Islet of Langerhans (tissue), 1 donor: ENCODE data around the gene GALNT2.

ENCODE experiments used
- FAIRE-seq: peaks from one replicate; lab custom pipeline; 2011; peaks lifted over from hg19 to GRCh38; lab: Jason Lieb, UNC

Gene GALNT2

GRCh38 chr1:230091473-230092231 is 24.6 kb downstream of the GALNT2 start:
- no peak for FAIRE-seq

DNA sequence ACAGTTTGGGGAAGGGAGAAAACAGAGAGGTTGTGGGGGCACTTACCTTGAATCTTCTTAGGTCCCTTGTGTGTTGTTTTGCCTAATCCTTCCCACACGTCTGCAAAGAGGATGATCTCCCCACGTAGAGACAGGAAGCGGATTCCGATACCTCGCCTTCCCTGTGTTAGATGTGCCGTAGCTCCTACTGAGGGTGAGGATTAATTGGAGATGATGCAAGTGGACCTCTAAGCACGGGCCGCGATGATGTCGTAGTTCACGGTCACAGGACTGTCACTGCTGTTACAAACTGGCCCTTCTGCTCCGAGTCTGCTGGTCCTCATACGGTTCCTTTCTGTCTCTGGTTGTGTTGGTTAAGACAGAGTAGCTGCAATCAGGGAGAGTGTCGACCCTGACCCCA is 27.7 kb downstream of the GALNT2 start:
- FAIRE-seq: no peak

GRCh38 chr1:230095938-230096337 is 28.9 kb downstream of the GALNT2 start:
- FAIRE-seq: no peak

- no peak for FAIRE-seq
Measured at GRCh38 chr1:230097370-230097769, 30.3 kb downstream of the GALNT2 start.

DNA sequence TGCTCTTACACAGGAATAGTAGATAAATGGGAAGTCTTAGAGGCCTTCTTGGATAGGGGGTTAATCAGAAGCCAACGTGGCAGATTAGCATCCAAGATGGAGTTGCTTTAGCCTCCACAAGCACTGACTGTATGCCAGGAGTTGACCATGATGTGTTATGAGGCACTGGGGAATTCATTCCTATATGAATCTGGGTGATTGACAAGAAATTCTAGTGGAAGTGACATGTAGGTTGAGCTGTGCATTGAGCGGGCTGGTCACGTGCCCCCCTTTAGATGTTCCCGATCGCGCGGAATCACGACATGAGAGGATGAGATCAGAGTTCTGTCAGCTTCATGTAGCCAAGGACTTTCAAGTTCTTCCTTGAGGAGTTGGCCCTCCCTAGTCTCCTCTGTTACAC is 31.7 kb downstream of the GALNT2 start:
- no peak for FAIRE-seq

- no peak for FAIRE-seq
Measured at GRCh38 chr1:230099465-230099864, 32.4 kb downstream of the GALNT2 start.

GRCh38 chr1:230100932-230101331 is 33.9 kb downstream of the GALNT2 start:
- no peak for FAIRE-seq

DNA sequence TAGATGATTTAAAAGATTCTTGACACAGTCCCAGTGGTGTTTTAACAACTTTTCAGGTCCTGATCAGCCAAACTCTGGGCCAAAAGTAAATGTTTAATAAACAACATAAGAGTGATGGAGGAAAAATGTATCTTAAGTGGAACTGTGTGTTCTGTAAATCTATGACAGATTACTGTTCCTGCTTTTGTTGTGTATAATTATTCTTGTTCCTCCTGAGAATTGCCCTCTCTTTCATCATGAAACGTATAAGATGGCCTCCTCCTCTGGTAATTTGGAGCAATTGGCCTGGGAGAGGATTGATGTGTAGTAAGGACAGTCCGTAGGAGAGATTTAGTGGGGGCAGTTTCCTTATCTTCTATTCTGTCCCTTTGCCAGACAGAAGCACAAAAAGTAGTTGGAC is 34.5 kb downstream of the GALNT2 start:
- no peak for FAIRE-seq

DNA sequence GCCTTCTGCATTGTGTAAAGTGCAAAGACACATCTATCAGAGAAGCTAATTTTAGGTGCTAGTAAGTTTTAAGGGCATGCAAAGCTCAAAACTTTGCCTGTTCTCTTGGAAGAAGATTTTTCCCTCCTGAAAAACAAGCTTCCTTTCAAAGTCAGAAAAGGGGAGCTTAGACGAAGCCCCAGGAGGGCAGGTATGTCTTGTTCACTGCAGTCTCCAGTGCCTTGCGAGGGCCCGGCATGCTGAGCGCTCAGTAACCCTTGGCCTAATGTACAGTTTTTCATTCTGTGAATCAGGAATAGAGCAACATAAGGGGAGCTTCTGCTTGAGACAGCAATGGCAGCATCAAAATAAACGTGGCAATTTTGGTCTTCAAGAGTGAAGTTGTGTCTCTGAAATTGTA is 35.0 kb downstream of the GALNT2 start:
- FAIRE-seq: no peak

- no peak for FAIRE-seq
Measured at GRCh38 chr1:230102472-230102871, 35.4 kb downstream of the GALNT2 start.

DNA sequence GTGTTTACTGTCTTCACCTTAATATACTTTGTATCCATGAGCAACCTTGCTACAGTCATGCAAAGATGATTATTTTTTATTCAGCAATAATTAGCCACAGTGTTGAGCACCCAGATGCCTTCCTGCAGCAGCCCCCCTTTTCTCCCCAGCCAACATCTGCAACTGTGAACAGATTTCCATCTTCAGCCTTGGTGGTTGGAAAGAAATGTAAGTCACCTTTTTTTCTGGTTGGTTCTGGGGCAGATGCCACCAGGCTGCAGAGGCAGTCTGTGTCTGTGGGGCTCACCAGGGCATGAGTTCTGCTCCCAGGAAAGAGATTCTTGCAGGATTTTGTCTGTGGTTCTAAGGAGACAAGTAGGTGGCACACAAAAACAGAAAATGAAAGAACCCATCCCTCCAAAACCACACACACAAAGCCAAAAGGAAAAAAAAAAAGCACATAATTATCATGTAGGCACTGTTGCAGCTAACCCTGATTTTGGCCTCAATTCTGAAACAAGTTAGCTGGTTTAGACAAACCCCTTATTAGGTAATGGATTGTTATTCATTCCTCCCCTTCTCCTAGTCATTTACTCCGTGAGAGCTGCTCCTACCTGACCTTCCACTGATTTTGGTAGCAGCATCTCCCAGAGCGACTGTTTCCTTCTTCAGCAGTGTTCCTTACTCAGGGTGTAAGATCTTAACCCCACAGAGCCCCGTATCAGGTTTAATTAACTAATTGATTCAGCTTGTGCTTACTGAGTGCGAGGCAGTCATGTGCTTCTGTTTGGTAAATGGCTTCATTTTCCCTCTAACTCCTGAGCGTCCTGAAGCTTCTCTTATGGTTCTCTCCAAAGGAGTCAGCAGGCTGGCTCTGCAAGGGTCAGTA is 36.5 kb downstream of the GALNT2 start:
- no peak for FAIRE-seq

DNA sequence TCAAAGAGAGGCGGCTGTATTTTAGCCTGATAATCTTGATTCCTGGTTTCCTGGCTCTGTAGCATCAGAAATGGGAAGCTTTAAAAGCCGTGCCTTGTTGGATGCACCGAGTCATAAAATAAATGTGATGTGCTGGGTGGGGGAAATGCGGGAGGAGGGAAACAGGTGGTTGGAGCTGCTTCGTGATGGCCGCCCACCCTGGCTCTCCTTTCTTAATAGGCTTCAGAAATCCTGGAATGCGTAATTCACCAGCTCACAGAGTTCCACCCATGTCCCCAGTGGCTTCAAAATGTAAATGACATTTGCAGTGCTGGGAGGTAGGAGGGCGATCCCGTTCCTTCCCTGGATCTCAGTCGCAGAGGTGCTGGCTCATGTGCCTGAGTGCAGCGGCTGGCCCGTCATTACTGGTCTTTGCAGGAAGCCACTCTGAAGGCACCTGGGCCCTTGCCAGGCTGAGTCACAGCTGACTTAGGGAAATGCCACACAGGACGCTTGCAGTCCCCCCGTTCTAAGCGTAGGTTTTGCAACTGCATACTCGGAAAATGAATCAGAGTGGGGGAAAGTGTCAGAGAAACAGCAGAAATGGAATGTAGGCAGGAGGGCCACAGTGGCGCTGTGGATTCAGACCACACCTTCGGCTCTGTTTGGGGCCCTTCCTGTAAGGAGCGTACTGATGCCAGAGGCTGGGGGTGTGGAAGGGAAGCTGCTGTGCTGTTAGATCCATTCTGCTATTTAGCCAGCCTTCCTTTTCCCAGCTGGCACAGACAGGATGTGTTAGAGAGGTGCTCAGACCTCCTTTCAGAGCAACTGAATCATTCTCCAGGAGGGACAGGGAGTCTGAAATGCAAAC is 37.6 kb downstream of the GALNT2 start:
- FAIRE-seq: no peak

- FAIRE-seq: no peak
Measured at GRCh38 chr1:230105245-230105753, 38.3 kb downstream of the GALNT2 start.

- no peak for FAIRE-seq
Measured at GRCh38 chr1:230105754-230106625, 39.0 kb downstream of the GALNT2 start.

- FAIRE-seq: no peak
Measured at GRCh38 chr1:230107941-230108340, 40.9 kb downstream of the GALNT2 start.

DNA sequence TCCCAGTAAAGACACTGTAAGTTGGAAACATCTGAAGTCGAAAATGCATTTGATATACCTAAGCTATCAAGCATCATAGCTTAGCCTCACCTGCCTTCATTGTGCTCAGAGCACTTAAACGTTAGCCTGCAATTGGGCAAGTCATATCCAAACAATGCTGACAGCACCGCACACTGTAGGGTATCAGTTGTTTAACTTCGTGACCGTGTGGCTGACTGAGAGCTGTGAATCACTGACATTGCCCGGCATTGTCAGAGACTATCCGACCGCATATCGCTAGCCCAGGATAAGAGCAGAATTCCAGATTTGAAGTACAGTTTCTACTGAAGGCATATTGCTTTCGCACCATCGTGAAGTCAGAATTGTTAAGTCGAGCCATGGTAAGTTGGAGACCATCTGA is 41.5 kb downstream of the GALNT2 start:
- FAIRE-seq: no peak

DNA sequence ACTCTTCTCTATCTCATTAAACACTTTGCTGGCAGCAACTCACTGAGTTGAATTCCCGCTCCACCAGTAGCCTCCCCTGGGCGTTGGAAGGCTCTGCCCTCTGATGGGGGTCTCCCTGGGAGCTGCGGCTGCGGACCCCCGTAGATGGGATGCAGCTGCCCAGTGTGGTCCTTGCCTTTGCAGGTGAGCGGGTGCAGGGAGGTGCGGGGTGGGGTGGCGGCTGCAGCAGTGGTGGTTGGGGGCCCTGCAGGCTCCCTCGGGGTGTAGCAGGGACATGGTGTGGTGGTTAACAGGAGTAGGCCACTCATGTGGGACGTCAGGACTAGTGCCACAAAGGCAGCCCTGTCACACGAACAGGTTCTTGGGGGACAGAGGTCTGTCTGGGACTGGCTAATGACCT is 42.0 kb downstream of the GALNT2 start:
- FAIRE-seq: no peak

- no peak for FAIRE-seq
Measured at GRCh38 chr1:230109895-230110667, 43.0 kb downstream of the GALNT2 start.

- no peak for FAIRE-seq
Measured at GRCh38 chr1:230110971-230111370, 43.9 kb downstream of the GALNT2 start.

DNA sequence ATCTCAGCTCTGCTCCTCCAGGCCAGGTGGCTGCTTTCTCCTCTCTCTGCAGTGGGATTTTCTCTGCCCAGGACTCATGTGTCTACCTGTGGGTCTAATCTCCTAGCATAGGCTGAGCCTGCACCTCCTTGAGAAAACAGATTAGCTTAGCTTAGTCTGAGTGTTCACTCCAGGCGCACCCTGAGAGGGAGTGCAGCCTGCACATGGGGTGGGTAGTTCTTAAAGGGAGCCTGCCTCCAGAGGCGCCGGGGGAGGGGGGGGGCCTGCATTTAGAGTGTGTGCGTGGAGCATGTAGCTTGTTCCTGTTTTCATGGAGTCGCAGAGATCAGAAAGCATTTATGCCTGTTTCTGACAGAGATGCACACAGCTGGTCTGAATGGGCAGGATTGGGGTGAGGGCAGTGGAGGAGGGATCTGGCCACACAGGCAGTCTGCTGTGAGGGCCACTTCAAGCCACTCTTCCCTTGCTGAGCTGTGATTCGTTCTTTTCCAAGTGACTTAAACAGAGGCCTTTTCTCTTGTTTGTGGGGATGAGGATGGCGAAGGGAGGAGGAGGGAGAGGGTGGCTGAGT is 45.2 kb downstream of the GALNT2 start:
- no peak for FAIRE-seq
